GM23338 (cell line): ENCODE results near the gene PDSS2. TPM values are rescaled to one million over a fixed set of nuclear protein-coding genes. Genes with fewer than 3 reads are reported as not detected.

Experiments used
- ATAC-seq: fragments of 200-7000 bp; cut with Tn5 transposase; 3 replicates; pipeline ENCODE4 v1.9.1; 2020
- DNase-seq: peaks from one replicate; pipeline ENCODE4 v3.0.0-alpha.2; 2015; ENCODE audit warnings: low spot score
- H2AFZ ChIP-seq: fragments of 200-600 bp; sonication (generic); 2 replicates; pipeline ENCODE4 v1.8.0; 2016; ENCODE audit warnings: antibody characterized with exemption, mild to moderate bottlenecking, moderate library complexity
- H3F3A ChIP-seq: fragments of 200-600 bp; sonication (generic); replicated peaks from 2 replicates; pipeline ENCODE4 v1.8.0; 2017; ENCODE audit warnings: antibody characterized with exemption, mixed run types, low read depth
- H3K27ac ChIP-seq: fragments of 200-600 bp; sonication (generic); 2 replicates; pipeline ENCODE4 v1.6.1; 2016; ENCODE audit warnings: low read depth
- H3K27me3 ChIP-seq: fragments of 200-600 bp; sonication (generic); 2 replicates; pipeline ENCODE4 v1.8.0; 2016; ENCODE audit warnings: mild to moderate bottlenecking, mixed run types, moderate library complexity; ENCODE audit not compliant: insufficient read depth
- H3K36me3 ChIP-seq: fragments of 200-600 bp; sonication (generic); 2 replicates; pipeline ENCODE4 v1.8.0; 2016; ENCODE audit warnings: mild to moderate bottlenecking; ENCODE audit not compliant: insufficient read depth
- H3K4me1 ChIP-seq: fragments of 200-600 bp; sonication (generic); 2 replicates; pipeline ENCODE4 v1.8.0; 2016; ENCODE audit warnings: mild to moderate bottlenecking, moderate library complexity; ENCODE audit not compliant: insufficient read depth
- H3K4me2 ChIP-seq: fragments of 200-600 bp; sonication (generic); 2 replicates; pipeline ENCODE4 v1.7.1; 2017; ENCODE audit warnings: mixed run types
- H3K4me3 ChIP-seq: fragments of 200-600 bp; sonication (generic); 2 replicates; pipeline ENCODE4 v1.6.1; 2016; ENCODE audit warnings: mixed run types
- H3K79me2 ChIP-seq: fragments of 200-600 bp; sonication (generic); replicated peaks from 2 replicates; pipeline ENCODE4 v1.8.0; 2017; ENCODE audit warnings: mild to moderate bottlenecking; ENCODE audit not compliant: insufficient read depth
- H3K9me2 ChIP-seq: fragments of 200-600 bp; sonication (generic); 2 replicates; pipeline ENCODE4 v1.8.0; 2017; ENCODE audit not compliant: insufficient read depth
- H4K20me1 ChIP-seq: fragments of 200-600 bp; sonication (generic); replicated peaks from 2 replicates; pipeline ENCODE4 v1.8.0; 2017; ENCODE audit warnings: mild to moderate bottlenecking; ENCODE audit not compliant: insufficient read depth
- H3K27ac Mint-ChIP-seq: 2 replicates; pipeline ENCODE4 v1.8.0; 2020; ENCODE audit warnings: inconsistent platforms, mild to moderate bottlenecking, moderate library complexity, mixed read lengths
- H3K27me3 Mint-ChIP-seq: 3 replicates; pipeline ENCODE4 v1.8.0; 2022; ENCODE audit warnings: low read depth, mild to moderate bottlenecking, moderate library complexity, mixed read lengths, inconsistent platforms; ENCODE audit not compliant: insufficient read depth, poor library complexity
- H3K36me3 Mint-ChIP-seq: 3 replicates; pipeline ENCODE4 v1.8.0; 2021; ENCODE audit warnings: low read depth, mild to moderate bottlenecking, inconsistent platforms, moderate library complexity, mixed read lengths
- H3K4me1 Mint-ChIP-seq: 3 replicates; pipeline ENCODE4 v1.8.0; 2020; ENCODE audit warnings: mild to moderate bottlenecking, inconsistent platforms, mixed read lengths
- H3K4me3 Mint-ChIP-seq: 3 replicates; pipeline ENCODE4 v1.8.0; 2021; ENCODE audit warnings: moderate library complexity, mild to moderate bottlenecking, inconsistent platforms, mixed read lengths
- H3K9me3 Mint-ChIP-seq: 3 replicates; pipeline ENCODE4 v1.8.0; 2020; ENCODE audit warnings: moderate library complexity, mild to moderate bottlenecking, inconsistent platforms, mixed read lengths
- CREB1 ChIP-seq: fragments of 250-450 bp; sonication (Bioruptor Pico); IDR thresholded peaks from 2 replicates; pipeline ENCODE4 v1.5.0; 2020; ENCODE audit warnings: low read depth, mild to moderate bottlenecking, moderate library complexity
- EZH2 ChIP-seq: fragments of 200-600 bp; sonication (generic); IDR thresholded peaks from one replicate; pipeline ENCODE4 v1.8.0; 2017; ENCODE audit warnings: antibody characterized with exemption, mild to moderate bottlenecking, low read depth; ENCODE audit not compliant: unreplicated experiment
- EZH2phosphoT487 ChIP-seq: fragments of 200-600 bp; sonication (generic); IDR thresholded peaks from one replicate; pipeline ENCODE4 v1.8.1; 2018; ENCODE audit warnings: antibody characterized with exemption; ENCODE audit not compliant: unreplicated experiment
- POLR2AphosphoS5 ChIP-seq: IDR thresholded peaks from 2 replicates; pipeline ENCODE4 v1.6.1; 2016; ENCODE audit warnings: antibody characterized with exemption, low read depth
- STAT1 ChIP-seq: IDR thresholded peaks from one replicate; pipeline ENCODE4 v1.6.1; 2016; ENCODE audit warnings: antibody characterized with exemption; ENCODE audit not compliant: unreplicated experiment
- polyA plus RNA-seq: library from polyadenylated mRNA; unstranded; fragments of >200 nt; fragmentation: Nextera tagmentation; extraction: Ambion mirVana; gene quantifications from 2 replicates; pipeline ENCODE4 v1.2.1, GENCODE V29; 2016
- total RNA-seq: library from RNA; depleted of rRNA; stranded (reverse); fragments of >200 nt; shearing (Covaris generic); gene quantifications from 2 replicates; pipeline ENCODE4 v1.2.3, GENCODE V29; 2014
- TF ChIP-seq, protein P1 (sequence below): fragments of 250-450 bp; sonication (Bioruptor Pico); IDR thresholded peaks from 2 replicates; pipeline ENCODE4 v1.5.0; 2020; ENCODE audit warnings: mild to moderate bottlenecking, moderate library complexity
- TF ChIP-seq, protein P2 (sequence below): IDR thresholded peaks from one replicate; pipeline ENCODE4 v1.6.1; 2018; ENCODE audit warnings: antibody characterized with exemption; ENCODE audit not compliant: unreplicated experiment

Gene PDSS2
- total and polyA plus RNA-seq, 2 experiments from 2014 or later: 7.3 to 16.7 TPM

DNA sequence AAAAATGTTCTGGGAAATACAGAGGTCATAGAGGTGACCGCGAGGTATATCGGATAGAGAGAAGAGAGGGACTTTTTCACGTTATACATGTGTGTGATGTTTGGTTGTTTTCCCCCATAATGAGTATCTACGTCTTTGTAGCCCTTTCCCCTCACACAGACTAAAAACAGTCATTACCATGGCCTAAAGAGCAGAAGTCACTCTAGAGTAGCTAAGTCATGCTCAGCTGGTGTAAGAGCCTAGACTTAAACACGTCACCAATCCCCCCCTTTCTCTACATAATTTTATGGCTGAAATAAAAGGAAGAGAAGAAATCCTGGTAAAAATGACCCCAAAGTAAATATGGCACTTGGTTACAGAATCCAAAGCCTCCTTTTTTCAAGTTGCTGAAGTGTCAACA lies 338.1 kb downstream of the PDSS2 start (continued):
- TF ChIP-seq, protein P1, sequence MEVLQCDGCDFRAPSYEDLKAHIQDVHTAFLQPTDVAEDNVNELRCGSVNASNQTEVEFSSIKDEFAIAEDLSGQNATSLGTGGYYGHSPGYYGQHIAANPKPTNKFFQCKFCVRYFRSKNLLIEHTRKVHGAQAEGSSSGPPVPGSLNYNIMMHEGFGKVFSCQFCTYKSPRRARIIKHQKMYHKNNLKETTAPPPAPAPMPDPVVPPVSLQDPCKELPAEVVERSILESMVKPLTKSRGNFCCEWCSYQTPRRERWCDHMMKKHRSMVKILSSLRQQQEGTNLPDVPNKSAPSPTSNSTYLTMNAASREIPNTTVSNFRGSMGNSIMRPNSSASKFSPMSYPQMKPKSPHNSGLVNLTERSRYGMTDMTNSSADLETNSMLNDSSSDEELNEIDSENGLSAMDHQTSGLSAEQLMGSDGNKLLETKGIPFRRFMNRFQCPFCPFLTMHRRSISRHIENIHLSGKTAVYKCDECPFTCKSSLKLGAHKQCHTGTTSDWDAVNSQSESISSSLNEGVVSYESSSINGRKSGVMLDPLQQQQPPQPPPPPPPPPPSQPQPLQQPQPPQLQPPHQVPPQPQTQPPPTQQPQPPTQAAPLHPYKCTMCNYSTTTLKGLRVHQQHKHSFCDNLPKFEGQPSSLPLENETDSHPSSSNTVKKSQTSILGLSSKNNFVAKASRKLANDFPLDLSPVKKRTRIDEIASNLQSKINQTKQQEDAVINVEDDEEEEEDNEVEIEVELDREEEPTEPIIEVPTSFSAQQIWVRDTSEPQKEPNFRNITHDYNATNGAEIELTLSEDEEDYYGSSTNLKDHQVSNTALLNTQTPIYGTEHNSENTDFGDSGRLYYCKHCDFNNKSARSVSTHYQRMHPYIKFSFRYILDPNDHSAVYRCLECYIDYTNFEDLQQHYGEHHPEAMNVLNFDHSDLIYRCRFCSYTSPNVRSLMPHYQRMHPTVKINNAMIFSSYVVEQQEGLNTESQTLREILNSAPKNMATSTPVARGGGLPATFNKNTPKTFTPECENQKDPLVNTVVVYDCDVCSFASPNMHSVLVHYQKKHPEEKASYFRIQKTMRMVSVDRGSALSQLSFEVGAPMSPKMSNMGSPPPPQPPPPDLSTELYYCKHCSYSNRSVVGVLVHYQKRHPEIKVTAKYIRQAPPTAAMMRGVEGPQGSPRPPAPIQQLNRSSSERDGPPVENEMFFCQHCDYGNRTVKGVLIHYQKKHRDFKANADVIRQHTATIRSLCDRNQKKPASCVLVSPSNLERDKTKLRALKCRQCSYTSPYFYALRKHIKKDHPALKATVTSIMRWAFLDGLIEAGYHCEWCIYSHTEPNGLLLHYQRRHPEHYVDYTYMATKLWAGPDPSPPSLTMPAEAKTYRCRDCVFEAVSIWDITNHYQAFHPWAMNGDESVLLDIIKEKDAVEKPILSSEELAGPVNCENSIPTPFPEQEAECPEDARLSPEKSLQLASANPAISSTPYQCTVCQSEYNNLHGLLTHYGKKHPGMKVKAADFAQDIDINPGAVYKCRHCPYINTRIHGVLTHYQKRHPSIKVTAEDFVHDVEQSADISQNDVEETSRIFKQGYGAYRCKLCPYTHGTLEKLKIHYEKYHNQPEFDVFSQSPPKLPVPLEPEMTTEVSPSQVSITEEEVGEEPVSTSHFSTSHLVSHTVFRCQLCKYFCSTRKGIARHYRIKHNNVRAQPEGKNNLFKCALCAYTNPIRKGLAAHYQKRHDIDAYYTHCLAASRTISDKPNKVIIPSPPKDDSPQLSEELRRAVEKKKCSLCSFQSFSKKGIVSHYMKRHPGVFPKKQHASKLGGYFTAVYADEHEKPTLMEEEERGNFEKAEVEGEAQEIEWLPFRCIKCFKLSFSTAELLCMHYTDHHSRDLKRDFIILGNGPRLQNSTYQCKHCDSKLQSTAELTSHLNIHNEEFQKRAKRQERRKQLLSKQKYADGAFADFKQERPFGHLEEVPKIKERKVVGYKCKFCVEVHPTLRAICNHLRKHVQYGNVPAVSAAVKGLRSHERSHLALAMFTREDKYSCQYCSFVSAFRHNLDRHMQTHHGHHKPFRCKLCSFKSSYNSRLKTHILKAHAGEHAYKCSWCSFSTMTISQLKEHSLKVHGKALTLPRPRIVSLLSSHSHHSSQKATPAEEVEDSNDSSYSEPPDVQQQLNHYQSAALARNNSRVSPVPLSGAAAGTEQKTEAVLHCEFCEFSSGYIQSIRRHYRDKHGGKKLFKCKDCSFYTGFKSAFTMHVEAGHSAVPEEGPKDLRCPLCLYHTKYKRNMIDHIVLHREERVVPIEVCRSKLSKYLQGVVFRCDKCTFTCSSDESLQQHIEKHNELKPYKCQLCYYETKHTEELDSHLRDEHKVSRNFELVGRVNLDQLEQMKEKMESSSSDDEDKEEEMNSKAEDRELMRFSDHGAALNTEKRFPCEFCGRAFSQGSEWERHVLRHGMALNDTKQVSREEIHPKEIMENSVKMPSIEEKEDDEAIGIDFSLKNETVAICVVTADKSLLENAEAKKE: no peak
- no peak for TF ChIP-seq STAT1
- TF ChIP-seq CREB1: no peak
- TF ChIP-seq EZH2: no peak
- no peak for TF ChIP-seq EZH2phosphoT487

DNA sequence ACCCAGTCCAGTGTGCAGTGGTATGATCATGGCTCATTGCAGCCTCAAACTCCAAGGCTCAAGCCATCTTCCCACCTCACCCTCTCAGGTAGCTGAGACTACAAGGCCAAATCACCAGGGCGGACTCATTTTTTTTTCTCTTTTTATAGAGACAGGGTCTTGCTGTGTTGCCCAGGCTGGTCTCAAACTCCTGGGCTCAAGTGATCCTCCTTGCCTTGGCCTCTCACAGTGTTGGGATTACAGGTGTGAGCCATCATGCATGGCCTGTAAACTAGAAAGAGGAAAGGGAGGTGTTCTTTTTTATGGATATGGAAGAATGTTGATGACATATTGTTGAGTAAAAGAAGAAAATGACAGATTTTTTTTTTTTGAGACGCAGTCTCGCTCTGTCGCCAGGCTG lies 339.0 kb downstream of the PDSS2 start:
- Histone ChIP-seq H2AFZ (no peak overlapping the region), H3K27ac (no peak overlapping the region), H3K36me3 (no peaks in the 10 kb centered on the region), H3F3A (0 out of 2 replicates have a peak, but pooled peaks cover 5% of the 10 kb centered on the region), H3K79me2 (no peaks in the 10 kb centered on the region), H4K20me1 (no peaks in the 10 kb centered on the region), H3K4me3 (no peak overlapping the region), H3K4me1 (peaks cover 16% of the 10 kb centered on the region), H3K9me2 (no peaks in the 10 kb centered on the region), H3K4me2 (no peak overlapping the region), H3K27me3 (no peaks in the 10 kb centered on the region)
- Mint-ChIP-seq H3K9me3 (no peaks in the 10 kb centered on the region), H3K27ac (no peak overlapping the region), H3K4me3 (no peak overlapping the region), H3K27me3 (peaks cover 10% of the 10 kb centered on the region), H3K4me1 (peaks cover 40% of the 10 kb centered on the region), H3K36me3 (no peaks in the 10 kb centered on the region)
- ATAC-seq: no peak
- no peak for DNase-seq
- TF ChIP-seq, protein P1: no peak
- no peak for TF ChIP-seq POLR2AphosphoS5
- TF ChIP-seq, protein P2, sequence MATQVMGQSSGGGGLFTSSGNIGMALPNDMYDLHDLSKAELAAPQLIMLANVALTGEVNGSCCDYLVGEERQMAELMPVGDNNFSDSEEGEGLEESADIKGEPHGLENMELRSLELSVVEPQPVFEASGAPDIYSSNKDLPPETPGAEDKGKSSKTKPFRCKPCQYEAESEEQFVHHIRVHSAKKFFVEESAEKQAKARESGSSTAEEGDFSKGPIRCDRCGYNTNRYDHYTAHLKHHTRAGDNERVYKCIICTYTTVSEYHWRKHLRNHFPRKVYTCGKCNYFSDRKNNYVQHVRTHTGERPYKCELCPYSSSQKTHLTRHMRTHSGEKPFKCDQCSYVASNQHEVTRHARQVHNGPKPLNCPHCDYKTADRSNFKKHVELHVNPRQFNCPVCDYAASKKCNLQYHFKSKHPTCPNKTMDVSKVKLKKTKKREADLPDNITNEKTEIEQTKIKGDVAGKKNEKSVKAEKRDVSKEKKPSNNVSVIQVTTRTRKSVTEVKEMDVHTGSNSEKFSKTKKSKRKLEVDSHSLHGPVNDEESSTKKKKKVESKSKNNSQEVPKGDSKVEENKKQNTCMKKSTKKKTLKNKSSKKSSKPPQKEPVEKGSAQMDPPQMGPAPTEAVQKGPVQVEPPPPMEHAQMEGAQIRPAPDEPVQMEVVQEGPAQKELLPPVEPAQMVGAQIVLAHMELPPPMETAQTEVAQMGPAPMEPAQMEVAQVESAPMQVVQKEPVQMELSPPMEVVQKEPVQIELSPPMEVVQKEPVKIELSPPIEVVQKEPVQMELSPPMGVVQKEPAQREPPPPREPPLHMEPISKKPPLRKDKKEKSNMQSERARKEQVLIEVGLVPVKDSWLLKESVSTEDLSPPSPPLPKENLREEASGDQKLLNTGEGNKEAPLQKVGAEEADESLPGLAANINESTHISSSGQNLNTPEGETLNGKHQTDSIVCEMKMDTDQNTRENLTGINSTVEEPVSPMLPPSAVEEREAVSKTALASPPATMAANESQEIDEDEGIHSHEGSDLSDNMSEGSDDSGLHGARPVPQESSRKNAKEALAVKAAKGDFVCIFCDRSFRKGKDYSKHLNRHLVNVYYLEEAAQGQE: no peak
